Adipose tissue (tissue), 3 donors: Measurements from ENCODE around the gene GLRA1. TPM values are rescaled to one million over a fixed set of nuclear protein-coding genes. Genes with fewer than 3 reads are reported as not detected.

Source experiments
- H3K27ac ChIP-seq: one replicate; pipeline ENCODE4 v1.5.1; 2013; ENCODE audit warnings: low read depth, low read length
- WGBS, 3 donors: extraction: QIAGEN DNeasy Blood & Tissue Kit; methylation state at CpG; one replicate each; pipeline ENCODE4 v1.1.7; 2013; 5-methylcytosine and 5-hydroxymethylcytosine counted together
- polyA plus RNA-seq, 3 donors: library from polyadenylated mRNA; stranded (reverse); fragments of 200-250 nt; gene quantifications; one replicate each; pipeline ENCODE4 v1.2.3, GENCODE V29; 2013
- donor health status: healthy with polysubstance abuse.
- donor health status: Bipolar disorder and iron deficiency.
- donor health status: healthy.

The GLRA1 gene
- polyA plus RNA-seq, 3 donors, result 0.13 TPM; not detected in 2

- 11 to 14% (median 14%) methylated on average over 16 of the region's 16 CpGs for WGBS, 3 donors
- H3K27ac ChIP-seq, result no peak overlapping the region
Measured at GRCh38 chr5:151925340-151925739, 689 bp upstream of the GLRA1 start.

DNA sequence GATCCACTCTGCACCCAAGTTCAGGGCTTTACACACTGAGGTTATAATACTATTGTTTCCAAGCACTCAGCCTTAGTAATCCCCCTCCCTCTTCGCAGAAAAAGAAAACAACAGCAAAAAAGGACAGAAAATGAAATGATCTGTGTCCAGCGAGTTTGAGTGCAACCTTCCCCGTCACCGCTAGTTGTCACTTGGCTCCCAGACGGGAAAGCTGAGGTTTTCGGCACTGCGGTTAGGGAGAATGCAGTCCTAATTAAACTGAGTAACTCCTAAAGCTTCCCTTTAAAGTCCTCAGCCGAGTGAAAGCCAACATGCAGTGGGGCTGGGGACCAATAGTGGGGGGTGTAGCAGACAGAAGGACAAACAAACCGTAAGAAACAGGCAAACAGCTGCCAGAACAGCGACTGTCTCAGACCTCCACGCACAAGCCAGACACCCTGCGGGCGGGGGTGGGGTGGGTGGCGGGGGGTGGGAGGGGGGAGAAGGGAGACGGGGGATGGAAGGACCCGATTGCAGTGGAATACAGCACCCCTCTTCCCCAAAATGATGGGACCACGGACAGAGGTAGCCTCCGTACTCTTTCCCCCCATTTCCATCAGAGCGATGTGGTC, 680 bp downstream of the GLRA1 start:
- WGBS, 3 donors, result 10 to 13% (median 11%) methylated on average over 18 to 19 of the region's 19 CpGs
- no peak overlapping the region for H3K27ac ChIP-seq

GRCh38 chr5:151921916-151922315, 2.7 kb downstream of the GLRA1 start:
- H3K27ac ChIP-seq, result no peak overlapping the region
- WGBS, 3 donors, result 62 to 78% (median 77%) methylated on average over 4 of the region's 4 CpGs

DNA sequence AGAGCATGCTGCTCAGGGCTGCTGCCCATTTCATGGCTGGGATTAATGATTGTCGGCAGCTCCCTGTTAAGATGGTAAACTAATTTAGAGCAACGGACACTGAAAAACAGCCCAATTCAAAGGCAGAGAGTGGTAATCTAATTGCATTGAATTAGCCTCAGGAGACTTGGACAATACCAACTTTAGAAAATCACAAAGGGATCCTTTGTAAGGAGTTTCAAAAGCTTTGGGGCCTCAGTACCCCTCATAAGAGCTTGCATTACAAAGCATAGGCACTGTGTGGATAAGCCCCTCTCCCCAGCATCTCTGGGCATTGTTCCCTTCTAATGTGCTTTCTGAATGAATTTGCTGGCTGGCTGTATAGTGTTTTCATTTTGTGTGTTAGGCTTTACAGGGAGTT, 6.7 kb downstream of the GLRA1 start:
- 54 to 74% (median 72%) methylated on average over 2 of the region's 2 CpGs for WGBS, 3 donors

DNA sequence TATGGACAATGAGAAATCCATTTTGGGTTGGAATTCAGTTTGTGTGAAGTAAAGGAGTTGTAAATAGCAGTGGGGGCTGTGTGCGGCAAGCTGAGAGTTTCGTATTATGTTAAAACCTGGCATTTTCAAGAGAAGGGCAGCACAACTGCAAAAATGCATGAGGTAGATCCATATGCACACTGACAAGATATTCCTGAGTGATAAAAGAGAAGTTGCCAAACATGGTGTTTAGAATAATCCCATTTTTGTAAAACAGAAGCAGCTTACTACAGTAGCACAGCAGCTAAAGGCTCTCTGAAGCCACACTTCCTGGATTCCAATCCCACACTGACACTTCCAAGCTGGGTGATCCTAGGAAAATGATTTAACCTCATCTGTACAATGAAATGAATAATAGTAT, 11.2 kb downstream of the GLRA1 start:
- WGBS, 3 donors, result 88 to 90% (median 90%) methylated on average over 2 of the region's 2 CpGs
- H3K27ac ChIP-seq, result no peak overlapping the region

More for the DNA sequence above, 6.7 kb downstream of the GLRA1 start:
- no peak overlapping the region for H3K27ac ChIP-seq

GRCh38 chr5:151912360-151912759, 12.3 kb downstream of the GLRA1 start:
- 65 to 74% (median 71%) methylated on average over 3 of the region's 3 CpGs for WGBS, 3 donors

DNA sequence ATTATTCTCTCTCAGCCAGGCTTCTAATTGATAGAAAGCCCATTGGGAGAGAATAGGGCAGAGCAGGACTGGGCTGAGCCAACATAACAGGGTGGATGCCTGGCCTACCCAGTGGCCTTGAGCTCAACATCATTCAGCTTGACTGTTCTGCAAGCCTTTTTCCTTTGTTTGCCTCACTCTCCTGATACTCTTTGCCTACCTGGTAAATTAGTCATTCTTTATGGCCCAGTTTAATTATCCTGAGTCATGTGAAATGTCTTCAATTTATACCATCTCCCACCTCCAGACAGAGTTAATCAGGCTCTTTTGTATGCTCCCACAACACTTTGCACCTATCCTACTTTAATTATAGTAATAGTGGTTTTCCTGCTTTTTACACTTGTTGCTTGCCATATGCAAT, 13.6 kb downstream of the GLRA1 start:
- H3K27ac ChIP-seq, result no peak overlapping the region

More at GRCh38 chr5:151912360-151912759, 12.3 kb downstream of the GLRA1 start:
- no peak overlapping the region for H3K27ac ChIP-seq

DNA sequence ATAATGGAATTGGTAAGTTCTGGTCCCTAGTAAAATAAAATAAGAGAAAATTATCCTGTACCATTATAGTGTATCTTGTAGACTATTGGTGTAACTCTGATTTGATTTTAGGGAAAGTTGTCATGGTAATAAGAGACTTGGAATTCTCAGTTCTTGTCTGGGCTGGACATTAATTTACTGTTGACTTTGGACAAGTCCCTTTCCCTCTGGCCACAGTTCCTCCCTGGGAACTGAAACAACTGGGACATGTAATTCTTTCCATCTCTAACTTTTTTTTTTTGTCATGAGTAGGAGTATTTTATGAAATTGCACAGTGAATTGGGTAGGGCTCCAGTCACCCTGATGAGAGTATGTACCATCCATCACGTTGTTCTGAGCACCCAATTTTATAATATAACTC, 15.0 kb downstream of the GLRA1 start:
- H3K27ac ChIP-seq, result no peak overlapping the region
- 50 to 55% (median 52%) methylated on average over 1 of the region's 1 CpG for WGBS, 3 donors

DNA sequence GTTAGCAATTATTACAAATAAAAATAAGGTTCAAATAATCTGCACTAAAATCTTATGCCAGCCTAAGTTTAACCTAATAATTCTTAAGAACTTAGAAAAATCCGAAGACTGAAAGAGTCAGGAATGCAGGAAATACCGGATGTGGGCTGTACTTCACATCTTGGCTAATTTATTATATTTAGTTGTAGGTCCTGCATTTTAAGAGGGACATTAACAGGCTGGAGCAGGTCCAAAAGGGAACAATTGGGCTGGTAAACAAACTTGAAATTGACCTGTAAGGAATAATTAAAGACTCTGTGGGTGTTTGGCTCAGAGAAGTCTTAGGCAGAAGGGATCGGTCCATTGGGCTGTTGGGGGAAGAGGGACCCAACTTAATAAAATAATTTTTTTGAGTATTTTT, 18.4 kb downstream of the GLRA1 start:
- H3K27ac ChIP-seq, result no peak overlapping the region
- 28 to 56% (median 50%) methylated on average over 3 of the region's 3 CpGs for WGBS, 3 donors

GRCh38 chr5:151905557-151905961, 19.1 kb downstream of the GLRA1 start:
- no peak overlapping the region for H3K27ac ChIP-seq
- 29 to 45% (median 43%) methylated on average over 4 of the region's 4 CpGs for WGBS, 3 donors

GRCh38 chr5:151904909-151905308, 19.7 kb downstream of the GLRA1 start:
- no peak overlapping the region for H3K27ac ChIP-seq

DNA sequence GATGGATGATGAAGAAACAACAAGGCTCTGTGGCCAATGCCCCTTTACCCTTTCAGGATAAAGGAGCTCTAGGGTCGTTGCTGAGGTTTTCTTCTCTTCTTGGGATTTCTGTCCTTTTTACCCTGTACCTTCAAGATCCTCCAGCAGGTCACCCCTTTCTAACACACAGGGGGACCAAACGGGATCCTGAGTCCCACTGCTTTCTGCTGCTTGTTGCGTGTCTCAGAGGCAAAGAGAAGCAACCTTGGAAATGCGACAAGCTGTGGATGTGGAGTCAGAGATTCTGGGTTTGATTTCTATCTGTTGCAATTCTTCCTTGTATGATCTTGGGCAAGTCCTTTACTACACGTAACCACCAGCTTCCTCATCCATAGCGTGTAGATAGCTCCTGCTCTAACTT, 20.5 kb downstream of the GLRA1 start:
- WGBS, 3 donors, result 42 to 47% (median 44%) methylated on average over 6 of the region's 6 CpGs
- no peak overlapping the region for H3K27ac ChIP-seq

DNA sequence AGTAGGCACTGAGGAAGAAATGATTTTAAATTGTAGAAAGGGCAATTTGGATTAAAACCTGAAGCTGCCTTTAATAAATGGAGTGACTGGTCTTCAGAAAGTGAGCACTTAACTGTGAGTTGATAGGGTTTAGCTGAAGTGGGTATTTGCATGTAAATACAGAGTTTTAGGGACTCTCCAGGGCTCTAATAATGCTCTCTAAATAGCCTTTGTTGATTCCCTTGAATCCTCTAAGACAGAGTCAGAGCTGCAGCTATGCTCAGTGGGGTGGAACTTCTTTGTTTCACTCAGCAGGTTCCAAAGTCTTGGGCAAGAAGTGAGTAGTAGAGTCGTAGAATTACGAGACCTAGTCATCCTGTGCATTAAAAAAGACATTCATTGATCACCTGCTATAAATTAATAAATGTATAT, 21.4 kb downstream of the GLRA1 start:
- H3K27ac ChIP-seq, result no peak overlapping the region
- 36 to 45% (median 42%) methylated on average over 2 of the region's 2 CpGs for WGBS, 3 donors

- WGBS, 3 donors, result 74 to 80% (median 76%) methylated on average over 4 of the region's 4 CpGs
- H3K27ac ChIP-seq, result no peak overlapping the region
Measured at GRCh38 chr5:151902215-151902614, 22.4 kb downstream of the GLRA1 start.

GRCh38 chr5:151901611-151902010, 23.0 kb downstream of the GLRA1 start:
- no peak overlapping the region for H3K27ac ChIP-seq

GRCh38 chr5:151900891-151901290, 23.8 kb downstream of the GLRA1 start:
- no peak overlapping the region for H3K27ac ChIP-seq
- 57 to 62% (median 62%) methylated on average over 3 of the region's 3 CpGs for WGBS, 3 donors

DNA sequence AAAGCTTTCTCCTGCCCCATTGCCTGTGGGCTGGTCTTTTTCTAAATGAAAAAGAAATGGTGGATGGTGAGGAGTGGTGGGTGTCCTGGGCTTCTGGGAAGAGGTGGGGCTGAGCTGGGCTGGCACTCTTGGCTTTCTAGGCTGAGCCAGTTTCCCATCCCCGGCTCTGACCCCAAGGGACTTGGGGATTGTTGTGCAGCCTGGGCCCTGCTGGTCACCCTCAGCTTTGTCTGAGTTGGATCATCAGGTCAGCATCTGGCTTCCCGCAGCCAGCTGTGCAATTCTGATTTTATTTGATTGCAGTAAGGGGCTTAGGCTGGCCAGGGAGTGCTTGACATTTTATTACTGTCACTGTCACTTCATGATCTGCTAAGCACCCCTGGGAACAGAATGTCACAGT, 25.3 kb downstream of the GLRA1 start:
- no peak overlapping the region for H3K27ac ChIP-seq
- WGBS, 3 donors, result 63 to 68% (median 64%) methylated on average over 2 of the region's 2 CpGs

DNA sequence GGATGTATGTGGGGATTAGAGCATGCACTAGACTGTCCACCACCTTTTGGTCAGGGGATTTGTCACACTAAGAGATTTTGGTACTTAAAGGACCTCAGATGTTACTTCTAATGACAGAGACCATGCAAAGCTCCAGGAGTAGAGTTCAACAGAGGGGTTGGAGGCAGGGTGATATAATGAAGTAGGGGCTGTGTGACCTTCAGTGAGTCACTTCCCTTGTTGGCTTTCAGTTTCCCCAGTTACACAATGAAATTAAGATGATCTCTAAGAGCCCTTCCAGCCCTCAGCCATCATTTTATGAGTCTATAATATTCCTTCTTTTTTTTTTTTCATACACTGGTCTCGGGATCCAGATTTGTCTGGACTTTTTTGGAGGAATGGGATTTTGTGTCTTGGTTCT, 26.8 kb downstream of the GLRA1 start:
- no peak overlapping the region for H3K27ac ChIP-seq
- WGBS, 3 donors, result 75 to 86% (median 79%) methylated on average over 1 of the region's 1 CpG

- H3K27ac ChIP-seq, result no peak overlapping the region
- 57 to 89% (median 83%) methylated on average over 2 of the region's 2 CpGs for WGBS, 3 donors
Measured at GRCh38 chr5:151897020-151897552, 27.6 kb downstream of the GLRA1 start.

DNA sequence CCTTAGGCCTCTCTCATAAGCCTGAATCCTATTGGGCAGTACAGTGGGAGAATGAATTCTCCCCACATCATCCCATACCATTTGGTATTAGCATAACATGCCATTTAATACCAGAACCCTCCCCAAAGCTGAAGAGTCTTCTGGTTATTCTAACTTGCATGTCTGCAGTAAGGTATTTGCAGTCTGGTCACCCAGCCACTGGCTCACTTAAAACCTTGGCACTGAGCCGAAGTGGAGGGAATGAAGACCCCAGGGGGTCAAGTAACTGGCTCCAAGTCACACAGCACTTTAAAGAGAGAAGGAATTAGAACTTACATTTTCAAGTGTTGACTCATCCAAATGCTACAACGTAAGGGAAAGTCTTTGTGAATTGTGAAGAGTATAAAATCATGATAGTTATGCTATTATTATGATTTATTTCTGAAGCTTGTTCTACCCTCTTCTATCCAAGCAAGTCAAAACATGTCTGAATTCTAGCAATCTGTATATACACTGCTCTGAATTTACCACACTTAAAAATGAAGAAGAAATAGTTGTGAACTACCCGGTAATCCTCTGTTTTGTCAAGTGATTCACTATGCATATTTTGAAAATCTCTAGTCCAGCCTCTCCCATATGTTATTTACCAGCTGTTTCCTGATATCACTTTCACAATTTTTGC, 28.5 kb downstream of the GLRA1 start:
- H3K27ac ChIP-seq, result no peak overlapping the region
- 39 to 40% (median 39%) methylated on average over 3 of the region's 3 CpGs for WGBS, 3 donors
